ENCODE measurements around the gene TTC23. TPM values are rescaled to one million over a fixed set of nuclear protein-coding genes. Genes with fewer than 3 reads are reported as not detected.
"Not testable (repeated sequence)": the region's sequence is repeated elsewhere in the genome, so short reads cannot be mapped to it uniquely, and the experiment has no call there.

Gene TTC23
- total RNA-seq, 2 experiments from 2014 or later: 0.19 to 0.81 TPM

GRCh38 chr15:99202176-99202552 lies 47.2 kb downstream of the TTC23 start:
- Mint-ChIP-seq H3K27ac (no peak overlapping the region), H3K9me3 (no peaks in the 10 kb centered on the region), H3K36me3 (ENCODE audit: low read depth) (no peaks in the 10 kb centered on the region), H3K4me3 (no peak overlapping the region), H3K4me1 (ENCODE audit: low read depth) (no peaks in the 10 kb centered on the region), H3K27me3 (peaks cover 14% of the 10 kb centered on the region)
- TF ChIP-seq, protein P1, sequence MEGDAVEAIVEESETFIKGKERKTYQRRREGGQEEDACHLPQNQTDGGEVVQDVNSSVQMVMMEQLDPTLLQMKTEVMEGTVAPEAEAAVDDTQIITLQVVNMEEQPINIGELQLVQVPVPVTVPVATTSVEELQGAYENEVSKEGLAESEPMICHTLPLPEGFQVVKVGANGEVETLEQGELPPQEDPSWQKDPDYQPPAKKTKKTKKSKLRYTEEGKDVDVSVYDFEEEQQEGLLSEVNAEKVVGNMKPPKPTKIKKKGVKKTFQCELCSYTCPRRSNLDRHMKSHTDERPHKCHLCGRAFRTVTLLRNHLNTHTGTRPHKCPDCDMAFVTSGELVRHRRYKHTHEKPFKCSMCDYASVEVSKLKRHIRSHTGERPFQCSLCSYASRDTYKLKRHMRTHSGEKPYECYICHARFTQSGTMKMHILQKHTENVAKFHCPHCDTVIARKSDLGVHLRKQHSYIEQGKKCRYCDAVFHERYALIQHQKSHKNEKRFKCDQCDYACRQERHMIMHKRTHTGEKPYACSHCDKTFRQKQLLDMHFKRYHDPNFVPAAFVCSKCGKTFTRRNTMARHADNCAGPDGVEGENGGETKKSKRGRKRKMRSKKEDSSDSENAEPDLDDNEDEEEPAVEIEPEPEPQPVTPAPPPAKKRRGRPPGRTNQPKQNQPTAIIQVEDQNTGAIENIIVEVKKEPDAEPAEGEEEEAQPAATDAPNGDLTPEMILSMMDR (IDR thresholded peaks at IDR 0.05): no peak
- DNase-seq (no peak), ATAC-seq (ENCODE audit: poor library complexity) (no peak)
- ChIA-PET CTCF (no interaction called here), POLR2A (no interaction called here)
- Histone ChIP-seq H3K27ac (ENCODE audit: low read depth in 1 of 2, low read length in 2 of 2) (no peak overlapping the region), H3K4me3 (ENCODE audit: low read length) (no peak overlapping the region), H3K4me1 (ENCODE audit: insufficient read depth, low read length) (no peaks in the 10 kb centered on the region), H3K36me3 (ENCODE audit: insufficient read depth, low read length) (no peaks in the 10 kb centered on the region), H3K27me3 (ENCODE audit: control insufficient read depth in 1 of 2, insufficient read depth in 2 of 2, low read length in 2 of 2) (no peaks in the 10 kb centered on the region), H3K9me3 (ENCODE audit: control insufficient read depth in 1 of 2, insufficient read depth in 1 of 2, low read length in 2 of 2) (no peaks in the 10 kb centered on the region)
- intact Hi-C loops (cut with DNase I, micrococcal nuclease): no loop called here

- Mint-ChIP-seq H3K27ac (no peak overlapping the region), H3K36me3 (ENCODE audit: low read depth) (no peaks in the 10 kb centered on the region), H3K4me1 (ENCODE audit: low read depth) (no peaks in the 10 kb centered on the region), H3K27me3 (peaks cover 14% of the 10 kb centered on the region), H3K9me3 (no peaks in the 10 kb centered on the region), H3K4me3 (no peak overlapping the region)
- TF ChIP-seq, protein P1 (IDR thresholded peaks at IDR 0.05): no peak
- Histone ChIP-seq H3K27ac (ENCODE audit: low read depth in 1 of 2, low read length in 2 of 2) (no peak overlapping the region), H3K4me1 (ENCODE audit: insufficient read depth, low read length) (no peaks in the 10 kb centered on the region), H3K27me3 (ENCODE audit: control insufficient read depth in 1 of 2, insufficient read depth in 2 of 2, low read length in 2 of 2) (no peaks in the 10 kb centered on the region), H3K4me3 (ENCODE audit: low read length) (no peak overlapping the region), H3K9me3 (ENCODE audit: control insufficient read depth in 1 of 2, insufficient read depth in 1 of 2, low read length in 2 of 2) (no peaks in the 10 kb centered on the region), H3K36me3 (ENCODE audit: insufficient read depth, low read length) (no peaks in the 10 kb centered on the region)
- DNase-seq: no peak
- CTCF ChIA-PET: no interaction called here
- intact Hi-C loops (cut with DNase I, micrococcal nuclease): no loop called here
- ATAC-seq (ENCODE audit: poor library complexity): no peak
- POLR2A ChIA-PET: no interaction called here
These were observed 47.8 kb downstream of the TTC23 start for GRCh38 chr15:99201408-99202175.

- Histone ChIP-seq H3K27me3 (ENCODE audit: control insufficient read depth in 1 of 2, insufficient read depth in 2 of 2, low read length in 2 of 2) (no peaks in the 10 kb centered on the region), H3K9me3 (ENCODE audit: control insufficient read depth in 1 of 2, insufficient read depth in 1 of 2, low read length in 2 of 2) (no peaks in the 10 kb centered on the region), H3K36me3 (ENCODE audit: insufficient read depth, low read length) (no peaks in the 10 kb centered on the region), H3K4me3 (ENCODE audit: low read length) (no peak overlapping the region), H3K4me1 (ENCODE audit: insufficient read depth, low read length) (no peaks in the 10 kb centered on the region), H3K27ac (ENCODE audit: low read depth in 1 of 2, low read length in 2 of 2) (no peak overlapping the region)
- H3K4me3 Mint-ChIP-seq: no peak overlapping the region
- H3K27me3 Mint-ChIP-seq: no peaks in the 10 kb centered on the region
- H3K9me3 Mint-ChIP-seq: no peaks in the 10 kb centered on the region
- H3K4me1 Mint-ChIP-seq (ENCODE audit: low read depth): no peaks in the 10 kb centered on the region
- H3K36me3 Mint-ChIP-seq (ENCODE audit: low read depth): no peaks in the 10 kb centered on the region
- TF ChIP-seq, protein P1 (IDR thresholded peaks at IDR 0.05): no peak
- no peak for DNase-seq
- POLR2A ChIA-PET: no interaction called here
- intact Hi-C loops (cut with DNase I, micrococcal nuclease): no loop called here
- no peak overlapping the region for H3K27ac Mint-ChIP-seq
- no peak for ATAC-seq (ENCODE audit: poor library complexity)
- CTCF ChIA-PET: no interaction called here
These were observed 51.5 kb downstream of the TTC23 start for GRCh38 chr15:99197856-99198255.

GRCh38 chr15:99192181-99192580 lies 57.2 kb downstream of the TTC23 start:
- H3K36me3 ChIP-seq (ENCODE audit: insufficient read depth, low read length); H3K4me3 ChIP-seq (ENCODE audit: low read length); H3K9me3 ChIP-seq (ENCODE audit: control insufficient read depth in 1 of 2, insufficient read depth in 1 of 2, low read length in 2 of 2); intact Hi-C loops (cut with DNase I, micrococcal nuclease); CTCF ChIA-PET; H3K36me3 Mint-ChIP-seq (ENCODE audit: low read depth); H3K4me1 Mint-ChIP-seq (ENCODE audit: low read depth); H3K9me3 Mint-ChIP-seq; H3K27ac Mint-ChIP-seq; H3K27ac ChIP-seq (ENCODE audit: low read depth in 1 of 2, low read length in 2 of 2); DNase-seq; H3K4me1 ChIP-seq (ENCODE audit: insufficient read depth, low read length); H3K27me3 Mint-ChIP-seq; ATAC-seq (ENCODE audit: poor library complexity); H3K27me3 ChIP-seq (ENCODE audit: control insufficient read depth in 1 of 2, insufficient read depth in 2 of 2, low read length in 2 of 2); POLR2A ChIA-PET; H3K4me3 Mint-ChIP-seq: not testable (repeated sequence)
